NCI-H146 (cell line): ENCODE data around the gene C1QL4.
"Not testable (repeated sequence)": the region's sequence is repeated elsewhere in the genome, so short reads cannot be mapped to it uniquely, and the experiment has no call there.

Experiments used
- DNase-seq: peaks from one replicate; lab custom pipeline; 2025; lab: John Stamatoyannopoulos, UW

The C1QL4 gene

DNA sequence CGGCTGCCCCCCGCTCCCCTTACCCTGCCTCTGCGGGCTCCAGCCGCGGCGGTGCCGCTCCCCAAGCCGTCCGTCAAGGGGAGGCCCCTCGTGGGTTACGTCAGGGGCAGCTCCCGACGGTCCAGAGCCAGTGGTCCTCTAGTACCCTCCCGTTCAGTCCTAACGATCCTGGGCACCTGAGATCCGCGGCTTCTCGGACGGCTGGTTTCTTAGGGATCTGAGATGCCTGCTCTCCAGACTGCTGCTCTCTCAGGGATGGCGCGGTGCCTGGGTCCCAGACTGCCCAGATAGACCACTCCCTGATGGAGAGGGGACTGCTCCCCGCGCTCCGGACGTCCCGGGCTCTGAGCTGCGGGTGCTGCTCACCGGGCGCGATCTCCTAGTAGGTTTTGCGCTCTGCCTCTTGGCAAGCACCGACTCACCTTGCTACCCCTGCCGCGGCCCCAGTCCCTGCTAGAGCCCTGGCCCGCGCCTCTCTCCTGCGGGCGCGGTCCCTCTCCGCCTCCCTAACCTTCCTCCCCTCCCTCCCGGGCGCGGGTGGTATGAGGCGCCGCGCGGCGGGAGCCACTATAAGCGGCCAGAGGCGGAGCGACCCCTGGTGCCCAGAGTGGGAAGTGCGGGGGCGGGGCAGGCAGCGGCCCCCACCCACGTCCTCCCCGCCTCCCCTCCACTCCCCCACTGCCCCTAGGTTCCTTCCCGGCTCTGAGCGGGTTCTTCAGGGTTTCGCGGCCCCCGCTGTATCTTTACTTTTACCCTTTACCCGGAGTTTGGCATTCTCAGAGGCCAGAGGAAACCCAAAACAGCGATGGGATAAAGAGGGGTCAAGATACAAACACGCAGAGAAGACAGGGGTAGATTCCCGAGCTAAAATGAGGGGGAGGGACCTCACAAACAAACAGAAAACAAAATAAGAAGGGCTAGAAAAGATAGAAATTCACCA is at the start of gene C1QL4:
C1QL4 (minus strand) TSS at position 544 of the 940 bp plus-strand sequence. CDS start 711 bp downstream, outside the sequence.
- peak; percentile 86 for DNase-seq

DNA sequence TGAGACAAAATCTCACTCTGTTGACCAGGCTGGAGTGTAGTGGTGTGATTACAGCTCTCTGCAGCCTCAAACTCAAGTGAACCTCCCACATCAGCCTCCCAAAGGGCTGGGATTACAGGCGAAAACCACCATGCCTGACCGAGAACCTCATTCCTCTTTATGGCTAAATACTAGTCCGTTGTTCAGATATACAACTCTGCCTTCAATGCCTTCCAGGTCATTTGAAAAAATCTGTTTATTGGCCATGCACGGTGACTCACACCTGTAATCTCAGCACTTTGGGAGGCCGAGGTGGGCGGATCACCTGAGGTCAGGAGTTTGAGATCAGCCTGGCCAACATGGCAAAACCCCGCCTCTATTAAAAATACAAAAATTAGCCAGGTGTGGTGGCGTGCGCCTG is 43.2 kb upstream of the C1QL4 start:
- DNase-seq, result not testable (repeated sequence)

DNA sequence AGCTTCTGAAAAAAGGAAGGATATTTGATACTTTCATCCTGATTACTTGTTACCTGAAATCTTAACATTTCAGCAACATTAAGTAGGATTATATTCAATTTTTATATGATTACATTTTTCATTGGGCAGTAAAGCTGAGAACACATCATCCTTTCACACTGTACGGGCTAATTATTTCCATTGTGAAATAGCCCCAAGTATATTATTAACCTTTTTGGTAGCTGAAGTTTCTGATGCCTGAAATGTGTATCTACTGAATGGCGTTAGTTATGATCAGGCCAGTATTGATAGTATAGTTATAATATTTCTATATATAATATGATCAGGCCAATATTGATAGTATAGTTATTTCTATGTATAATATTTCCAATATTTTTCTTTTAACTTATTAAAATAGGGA is 40.4 kb upstream of the C1QL4 start:
- DNase-seq, result no peak

DNA sequence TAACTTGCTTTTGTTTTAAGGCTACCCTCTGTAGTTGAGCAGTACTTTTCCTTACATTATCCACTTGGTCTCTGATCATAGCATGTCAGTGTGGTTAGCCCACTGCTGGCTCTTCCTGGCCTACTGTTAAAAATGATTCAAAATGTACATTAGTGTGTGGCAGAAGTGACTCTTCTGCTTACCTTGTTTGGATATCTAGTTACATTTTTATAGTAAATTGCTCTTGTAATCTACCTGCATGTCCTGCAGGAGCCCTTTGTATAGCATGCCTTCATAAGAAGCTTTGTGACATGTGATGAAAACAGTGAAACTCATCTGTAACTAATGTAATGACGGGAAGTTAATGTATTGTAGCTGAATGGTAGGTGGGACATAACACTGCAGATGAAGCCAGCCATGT is 38.4 kb upstream of the C1QL4 start:
- no peak for DNase-seq

DNA sequence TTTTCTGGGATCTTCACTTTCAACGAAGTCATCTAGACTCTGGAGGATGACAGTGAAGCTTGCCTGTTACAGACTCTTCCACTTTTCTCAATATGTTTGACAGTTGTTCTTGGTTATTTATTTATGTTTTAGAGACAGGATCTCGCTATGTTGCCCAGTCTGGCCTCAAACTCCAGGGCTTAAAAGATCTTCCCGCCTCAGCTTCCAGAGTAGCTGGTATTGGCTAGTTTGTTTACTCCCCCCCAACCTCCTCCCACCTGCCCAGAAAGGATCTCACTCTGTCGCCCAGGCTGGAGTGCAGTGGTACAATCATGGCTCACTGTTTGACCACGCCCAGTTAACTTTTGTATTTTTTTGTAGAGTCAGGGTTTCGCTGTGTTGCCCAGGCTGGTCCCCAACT is 33.6 kb upstream of the C1QL4 start:
- no peak for DNase-seq

DNA sequence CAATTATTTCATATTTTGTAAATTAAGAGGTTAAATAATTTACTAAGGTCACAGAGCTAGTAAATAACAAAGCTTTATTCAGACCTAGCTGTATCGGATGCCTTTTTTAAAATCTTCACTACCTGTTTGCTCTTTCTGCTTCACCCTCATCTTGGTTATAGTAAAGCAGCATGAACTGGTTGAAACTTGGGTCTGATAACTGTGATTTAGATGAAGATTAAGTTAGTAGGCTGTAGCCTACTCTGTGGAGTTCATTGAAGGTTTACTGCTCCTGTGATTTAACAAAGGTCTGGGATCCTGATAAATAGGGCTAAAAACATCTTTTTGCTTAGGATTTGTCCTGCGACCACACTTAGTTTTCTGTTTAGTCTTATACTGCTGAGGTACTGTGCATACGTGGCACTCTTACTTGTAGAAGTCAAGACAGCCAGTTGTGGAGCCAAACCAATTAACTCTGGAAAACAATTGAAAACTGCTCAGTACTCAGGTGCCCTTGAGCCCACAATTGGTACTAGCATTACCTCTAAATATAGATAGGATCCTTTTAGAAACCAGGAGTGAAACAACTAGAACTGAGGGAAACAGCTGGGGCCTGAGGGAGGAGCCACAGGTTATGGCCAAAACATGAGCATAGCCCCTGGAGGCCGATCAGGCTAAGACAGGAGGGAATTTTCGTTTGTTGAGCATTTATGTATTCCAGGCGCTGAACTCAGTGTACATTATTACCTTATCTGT is 32.6 kb upstream of the C1QL4 start:
- peak; percentile 24 for DNase-seq

DNA sequence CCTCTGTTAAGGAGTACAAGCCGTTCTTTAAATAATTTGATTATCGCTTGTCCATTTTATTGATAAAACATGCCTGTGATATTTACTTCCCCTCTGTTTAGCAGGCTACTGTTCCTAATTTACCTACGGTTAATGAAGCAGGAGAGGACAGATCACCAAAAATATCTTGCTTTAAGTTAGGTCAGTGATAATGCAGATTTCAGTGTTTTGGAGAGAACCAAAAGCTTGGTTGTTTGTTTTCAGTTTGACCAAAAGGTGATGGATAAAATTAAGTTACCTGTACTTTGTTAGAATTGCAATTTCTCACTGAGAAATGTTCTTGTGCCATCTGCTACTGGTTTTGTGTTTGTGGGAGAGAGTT is 31.2 kb upstream of the C1QL4 start:
- no peak for DNase-seq

DNA sequence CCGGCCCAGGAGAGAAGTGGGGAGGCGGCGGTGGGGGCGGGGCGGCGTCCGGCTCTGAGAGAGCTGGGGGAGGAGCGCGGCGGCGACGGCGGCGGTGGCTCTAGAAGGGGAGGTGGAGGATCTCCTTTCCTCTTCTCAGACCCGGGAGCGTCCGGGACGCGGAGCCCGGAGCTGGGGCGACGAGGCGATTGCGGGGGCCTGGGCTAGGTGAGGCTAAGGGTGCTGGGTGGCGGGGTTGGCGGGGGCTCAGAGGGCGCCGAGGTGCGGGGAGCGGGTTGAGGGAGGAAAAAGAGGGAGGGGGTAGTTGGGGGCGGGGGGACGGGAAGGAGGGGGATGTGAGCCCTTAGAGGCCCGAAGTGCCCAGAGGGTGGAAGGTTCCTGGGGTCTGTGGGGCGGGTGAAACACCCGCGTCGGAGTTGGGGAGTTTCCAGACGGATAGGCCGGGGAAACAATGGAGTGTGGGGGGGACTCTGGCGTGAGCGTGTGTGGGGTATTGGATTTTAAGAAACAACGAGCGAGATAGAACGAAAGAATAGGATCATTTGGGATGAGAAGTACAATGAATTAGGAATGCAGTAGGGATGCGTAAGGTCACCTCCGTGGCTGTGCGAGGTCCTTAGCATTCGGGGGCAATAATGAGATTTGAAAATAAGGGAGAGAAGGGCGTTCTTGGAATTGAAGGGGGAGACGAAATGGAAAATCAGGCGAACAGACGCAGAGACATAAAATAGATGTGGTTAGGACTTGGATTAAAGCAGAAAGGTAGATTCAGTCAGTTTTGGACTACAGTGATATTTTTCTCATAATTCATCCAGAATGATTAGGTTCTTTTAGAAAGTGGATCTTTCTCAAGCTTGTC is 30.6 kb upstream of the C1QL4 start, which contains the start of gene SPATS2:
SPATS2 (plus strand) TSS at position 82 of the 859 bp plus-strand sequence. CDS start 93,551 bp downstream, outside the sequence.
- peak; percentile 77 for DNase-seq

DNA sequence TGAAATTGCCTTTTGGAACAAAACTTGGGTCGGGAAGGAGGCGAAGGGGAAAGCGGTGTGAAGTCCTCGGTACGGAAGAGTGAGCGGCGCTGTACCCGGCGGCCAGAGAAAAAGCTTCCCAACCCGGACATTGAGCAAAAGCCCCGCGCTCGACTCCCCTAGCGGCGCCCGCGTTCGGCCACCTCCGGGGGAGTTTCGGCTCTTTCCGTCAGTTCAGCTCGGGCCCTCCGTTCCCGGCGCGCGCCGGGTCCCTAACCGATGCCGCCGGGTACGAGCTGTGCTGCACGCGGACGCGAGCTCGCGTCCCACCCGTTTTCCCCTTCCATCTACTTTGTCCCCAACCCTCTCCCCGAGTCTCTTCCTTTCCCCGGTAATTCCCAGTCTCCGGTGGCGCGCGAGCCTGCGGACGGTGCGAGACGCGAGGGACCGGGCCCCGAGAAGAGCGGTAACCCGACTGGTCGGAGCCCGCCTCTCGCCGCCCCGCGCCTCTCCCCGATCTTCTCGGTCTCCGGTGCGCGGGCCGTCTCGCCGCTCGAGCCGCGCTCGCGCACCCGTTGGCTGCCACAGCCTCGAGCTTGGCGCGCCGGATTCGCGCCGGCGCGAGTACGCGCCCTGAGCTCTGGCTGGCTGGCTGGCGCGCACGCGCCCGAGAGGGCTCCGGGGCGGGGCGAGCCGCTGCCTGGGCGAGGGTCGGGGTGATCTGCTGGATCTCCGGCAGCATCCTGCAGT is 29.8 kb upstream of the C1QL4 start:
- DNase-seq, result peak; percentile 98

DNA sequence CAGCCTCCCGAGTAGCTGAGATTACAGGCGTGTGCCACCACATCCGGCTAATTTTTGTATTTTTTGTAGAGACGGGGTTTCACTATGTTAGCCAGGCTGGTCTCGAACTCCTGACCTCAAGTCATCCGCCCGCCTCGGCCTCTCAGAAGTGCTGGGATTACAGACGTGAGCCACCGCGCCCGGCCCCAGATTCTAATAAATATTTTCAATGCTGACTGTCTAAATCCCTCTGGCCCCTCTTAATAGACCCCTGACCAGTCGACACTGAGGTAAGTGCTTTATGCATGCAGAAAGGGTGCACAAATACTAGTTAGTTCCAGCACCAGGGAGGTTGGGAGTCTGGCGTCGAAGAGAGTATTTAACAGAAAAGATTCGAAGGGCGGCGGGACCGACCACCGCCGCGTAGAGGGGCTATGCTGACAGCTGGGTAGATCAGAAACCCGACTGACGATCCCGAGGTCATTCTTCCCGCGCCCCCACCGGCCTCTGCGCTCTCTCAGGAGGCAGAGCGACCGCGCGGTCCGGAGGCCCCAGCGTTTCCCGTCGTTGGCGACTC is 29.2 kb upstream of the C1QL4 start:
- DNase-seq, result peak; percentile 88

DNA sequence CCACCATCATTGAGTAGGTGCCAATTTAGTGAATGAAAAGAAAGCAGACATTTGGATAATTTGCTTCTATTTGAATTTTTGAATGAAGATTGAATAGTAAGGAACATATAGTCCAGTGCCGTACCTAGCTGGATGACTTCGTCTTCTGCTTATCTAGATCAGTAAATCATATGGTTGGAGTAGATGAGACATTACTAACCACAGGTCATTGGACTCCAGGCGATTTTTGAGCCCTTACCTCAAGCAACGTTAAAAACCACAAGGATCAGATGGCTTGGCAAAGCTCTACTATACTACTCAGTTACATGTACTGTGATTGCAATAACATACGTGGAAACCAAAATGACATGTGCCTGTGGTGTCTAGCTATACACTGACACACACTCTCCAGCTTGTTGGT is 28.6 kb upstream of the C1QL4 start:
- DNase-seq, result no peak

DNA sequence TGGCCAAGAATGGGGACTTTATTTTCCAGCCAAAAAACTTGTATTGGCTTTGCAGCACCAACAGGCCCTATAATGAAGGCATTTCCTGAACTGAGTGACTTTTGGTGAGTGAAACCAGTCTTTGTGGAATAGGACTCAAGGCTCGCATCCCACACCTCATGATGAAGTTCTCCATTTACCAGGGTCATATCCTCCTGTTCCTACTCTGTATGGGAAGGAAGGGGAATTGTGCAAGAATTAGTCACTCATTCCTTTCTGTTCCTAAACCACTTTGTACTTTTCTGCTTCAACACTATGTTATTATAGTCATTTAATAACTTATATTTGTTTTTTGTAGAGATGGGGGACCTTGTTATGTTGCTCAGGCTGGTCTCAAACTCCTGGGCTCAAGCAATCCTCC is 28.0 kb upstream of the C1QL4 start:
- DNase-seq, result no peak

DNA sequence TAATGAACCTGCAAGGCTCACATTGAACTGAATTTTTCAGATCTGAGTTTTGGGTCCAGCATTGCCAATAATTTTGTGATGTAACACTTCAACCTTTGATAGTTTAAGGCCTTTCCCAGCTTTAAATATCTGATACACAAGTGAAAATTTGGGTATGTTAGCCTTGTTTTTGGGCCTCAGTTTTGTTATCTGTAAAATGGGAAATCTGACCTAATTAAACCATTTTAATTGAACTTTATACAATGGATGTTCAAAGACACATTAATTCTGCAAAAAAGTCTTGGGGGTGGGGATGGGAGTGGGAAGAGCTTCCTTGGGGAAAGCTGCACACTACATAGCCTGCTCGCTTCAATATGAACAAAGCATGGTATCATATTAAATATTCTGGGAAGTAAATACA is 25.1 kb upstream of the C1QL4 start:
- no peak for DNase-seq

DNA sequence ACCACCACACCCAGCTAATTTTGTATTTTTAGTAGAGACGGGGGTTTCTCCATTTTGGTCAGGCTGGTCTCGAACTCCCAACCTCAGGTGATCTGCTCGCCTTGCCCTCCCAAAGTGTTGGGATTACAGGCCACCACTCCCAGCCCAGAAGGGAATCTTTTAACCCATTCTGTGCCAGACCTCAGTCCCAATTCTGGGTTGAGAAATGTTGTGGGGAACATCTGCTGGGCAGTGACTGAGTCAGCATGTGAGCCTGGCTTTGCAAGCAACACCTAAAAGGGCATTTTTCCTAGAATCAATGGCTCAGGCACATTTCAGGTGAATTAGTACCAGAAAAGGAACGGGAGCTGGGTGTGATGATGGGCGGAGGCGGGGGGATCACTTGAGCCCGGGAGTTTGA is 22.7 kb upstream of the C1QL4 start:
- DNase-seq, result no peak

DNA sequence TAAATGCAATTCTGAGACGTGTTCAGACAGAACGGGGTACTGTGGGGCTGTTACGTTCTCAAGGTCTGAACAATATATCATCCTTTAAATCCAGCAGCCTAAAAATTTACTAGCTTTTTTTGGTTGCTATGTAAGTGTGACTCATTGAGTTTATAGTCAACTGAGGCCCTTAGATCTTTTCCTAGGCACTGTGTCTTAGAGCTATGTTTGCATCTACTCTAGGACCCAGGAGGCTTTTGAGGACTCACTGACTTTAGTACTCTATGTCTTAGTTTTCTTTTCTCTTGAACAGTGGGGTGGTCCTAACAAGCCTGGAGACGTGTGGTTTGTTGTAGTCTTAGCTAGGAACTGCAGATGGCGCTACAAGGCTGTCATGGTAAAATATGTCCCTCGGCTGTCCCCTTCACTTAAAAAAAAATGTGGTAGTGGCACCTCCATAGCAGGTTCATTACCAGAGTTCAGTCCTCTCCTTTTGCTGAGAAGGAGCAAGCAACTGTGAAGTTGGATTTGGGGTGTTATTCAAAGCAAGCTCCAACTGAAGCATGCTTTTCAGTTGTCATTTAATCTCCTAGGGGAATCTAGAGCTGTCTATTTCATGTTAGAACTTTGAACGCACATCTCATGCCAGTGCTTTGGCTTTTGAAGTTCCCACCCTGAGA is 21.6 kb upstream of the C1QL4 start:
- peak; percentile 75 for DNase-seq

DNA sequence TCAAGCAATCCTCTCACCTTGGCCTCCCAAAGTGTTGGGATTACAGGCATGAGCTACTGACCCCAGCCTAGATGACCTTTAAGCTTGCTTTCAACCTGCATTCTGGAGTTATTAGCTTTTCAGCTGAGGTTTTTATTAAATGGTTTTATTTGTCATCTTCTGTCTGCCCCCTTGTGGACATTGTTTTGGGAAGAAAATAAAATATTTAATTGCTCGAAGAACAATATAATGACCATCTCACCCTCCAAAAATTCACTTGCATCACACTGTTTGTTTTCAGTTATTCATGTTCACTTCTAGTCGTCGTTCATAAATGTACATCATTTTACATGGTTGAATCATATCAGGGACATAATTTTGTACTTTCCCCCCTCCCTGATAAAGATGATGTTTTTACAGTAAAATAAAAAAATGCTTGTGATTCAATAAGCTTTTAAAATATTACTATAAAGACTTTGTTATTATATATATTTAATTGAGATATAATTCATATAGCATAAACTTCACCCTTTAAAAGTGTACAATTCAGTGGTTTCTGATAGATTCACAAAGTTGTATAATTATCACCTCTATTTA is 20.2 kb upstream of the C1QL4 start:
- peak; percentile 52 for DNase-seq

DNA sequence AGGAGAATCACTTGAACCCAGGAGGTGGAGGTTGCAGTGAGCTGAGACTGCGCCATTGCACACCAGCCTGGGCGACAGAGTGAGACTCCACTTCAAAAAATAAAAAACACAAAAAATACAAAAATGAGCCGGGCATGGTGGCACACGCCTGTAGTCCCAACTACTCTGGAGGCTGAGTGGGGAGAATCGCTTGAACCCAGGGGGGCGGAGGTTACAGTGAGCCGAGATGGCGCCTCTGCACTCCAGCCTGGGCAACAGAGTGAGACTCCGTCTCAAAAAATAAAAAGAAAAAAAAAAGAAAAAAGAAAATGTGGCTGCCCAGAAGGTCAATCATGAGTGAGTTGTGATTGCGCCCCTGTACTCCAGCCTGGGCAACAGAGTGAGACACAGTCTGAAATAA is 18.9 kb upstream of the C1QL4 start:
- no peak for DNase-seq

DNA sequence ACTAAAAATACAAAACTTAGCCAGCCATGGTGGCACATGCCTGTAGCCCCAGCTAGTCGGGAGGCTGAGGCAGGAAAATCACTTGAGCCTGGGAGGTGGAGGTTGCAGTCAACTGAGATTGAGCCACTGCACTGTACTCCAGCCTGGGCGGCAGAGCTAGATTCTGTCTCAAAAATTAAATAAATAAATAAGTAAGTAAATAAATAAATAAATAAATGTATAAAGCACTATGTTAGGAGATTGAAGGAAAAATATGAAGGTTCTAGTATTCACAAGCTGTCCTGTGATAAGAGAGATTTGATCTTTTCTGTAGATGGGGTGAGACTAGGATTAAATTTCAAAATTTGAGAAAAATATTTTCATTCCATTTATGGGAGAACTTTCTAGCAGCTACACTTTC is 15.4 kb upstream of the C1QL4 start:
- no peak for DNase-seq

DNA sequence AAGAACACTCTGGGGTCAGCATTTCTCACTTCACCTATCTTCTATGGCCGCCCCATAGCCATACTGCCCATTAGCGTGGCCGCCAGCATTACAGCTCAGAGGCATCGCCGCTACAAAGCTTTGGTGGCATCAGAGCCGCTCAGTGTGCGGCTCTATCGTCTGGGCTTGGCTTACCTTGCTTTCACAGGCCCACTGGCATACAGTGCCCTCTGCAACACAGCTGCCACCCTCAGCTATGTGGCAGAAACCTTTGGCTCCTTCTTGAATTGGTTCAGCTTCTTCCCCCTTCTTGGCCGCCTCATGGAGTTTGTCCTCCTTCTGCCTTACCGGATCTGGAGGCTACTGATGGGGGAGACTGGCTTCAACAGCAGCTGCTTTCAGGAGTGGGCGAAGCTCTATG is 12.3 kb upstream of the C1QL4 start:
- DNase-seq, result no peak

DNA sequence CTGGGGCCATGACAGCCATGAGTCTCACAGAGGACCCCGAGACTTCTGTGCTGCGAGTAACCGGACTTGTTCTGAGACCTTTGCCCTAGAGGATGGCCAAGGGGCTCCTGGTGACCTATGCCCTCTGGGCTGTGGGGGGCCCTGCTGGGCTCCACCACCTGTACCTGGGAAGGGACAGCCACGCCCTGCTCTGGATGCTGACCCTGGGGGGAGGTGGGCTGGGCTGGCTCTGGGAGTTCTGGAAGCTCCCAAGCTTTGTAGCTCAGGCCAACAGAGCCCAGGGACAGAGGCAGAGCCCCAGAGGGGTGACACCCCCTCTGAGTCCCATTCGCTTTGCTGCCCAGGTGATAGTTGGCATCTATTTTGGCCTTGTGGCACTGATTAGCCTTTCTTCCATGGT is 11.8 kb upstream of the C1QL4 start:
- DNase-seq, result no peak
